Measurements from ENCODE around the gene MAPK8.

MAPK8 gene

GRCh38 chr10:48353246-48353645, 46.8 kb downstream of the MAPK8 start:
- H3K36me3 ChIP-seq (ENCODE audit: control insufficient read depth, insufficient read depth, low read length), result no peaks in the 10 kb centered on the region
- no peaks in the 10 kb centered on the region for H3K27me3 ChIP-seq (replicated peaks; ENCODE audit: control insufficient read depth, insufficient read depth, low read length)
- no peak for DNase-seq (ENCODE audit: extremely low read depth, insufficient read length)
- no peak overlapping the region for H3K4me3 ChIP-seq (replicated peaks; ENCODE audit: low read depth, low read length)
- no peak for TF ChIP-seq CTCF (IDR thresholded peaks at IDR 0.05; ENCODE audit: insufficient read depth, low read length, poor library complexity, severe bottlenecking)

DNA sequence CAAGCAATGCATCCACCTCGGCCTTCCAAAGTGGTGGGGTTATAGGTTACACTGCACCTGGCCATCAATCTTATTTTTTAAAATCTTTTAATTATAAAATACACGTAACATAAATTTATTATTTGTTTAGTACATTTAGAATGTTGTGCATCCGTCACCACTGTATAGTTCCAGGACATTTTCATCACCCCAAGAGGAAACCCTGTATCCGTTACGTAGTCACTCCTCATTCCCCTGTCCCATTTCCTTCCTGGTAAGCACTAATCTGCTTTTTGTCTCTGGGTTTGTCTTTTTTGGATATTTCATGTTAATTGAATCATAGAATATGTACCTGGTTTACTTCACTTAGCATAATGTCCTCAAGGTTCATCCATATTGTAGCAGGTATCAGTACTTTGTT, 51.2 kb downstream of the MAPK8 start:
- H3K27me3 ChIP-seq (replicated peaks; ENCODE audit: control insufficient read depth, insufficient read depth, low read length), result no peaks in the 10 kb centered on the region
- no peak for DNase-seq (ENCODE audit: extremely low read depth, insufficient read length)
- no peaks in the 10 kb centered on the region for H3K36me3 ChIP-seq (ENCODE audit: control insufficient read depth, insufficient read depth, low read length)
- TF ChIP-seq CTCF (IDR thresholded peaks at IDR 0.05; ENCODE audit: insufficient read depth, low read length, poor library complexity, severe bottlenecking), result no peak
- H3K4me3 ChIP-seq (replicated peaks; ENCODE audit: low read depth, low read length), result no peak overlapping the region

DNA sequence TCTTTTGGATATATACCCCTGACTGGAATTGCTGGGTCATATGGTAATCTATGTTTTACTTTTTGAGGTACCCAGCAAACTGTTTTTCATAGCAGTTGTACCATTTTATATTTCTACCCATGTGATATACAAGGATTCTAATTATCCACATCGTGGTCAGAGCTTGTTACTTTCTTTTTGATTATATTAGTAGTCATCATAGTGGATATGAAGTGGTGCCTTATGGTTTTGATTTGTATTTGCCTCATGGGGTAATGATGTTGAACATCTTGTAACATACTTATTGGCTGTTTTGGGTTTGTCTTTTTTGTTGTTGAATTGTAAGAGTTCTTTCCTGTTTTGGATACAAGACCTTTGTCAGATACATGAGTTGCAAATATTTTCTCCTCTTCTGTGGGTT, 51.7 kb downstream of the MAPK8 start:
- TF ChIP-seq CTCF (IDR thresholded peaks at IDR 0.05; ENCODE audit: insufficient read depth, low read length, poor library complexity, severe bottlenecking), result no peak
- Histone ChIP-seq H3K4me3 (replicated peaks; ENCODE audit: low read depth, low read length) (no peak overlapping the region), H3K36me3 (ENCODE audit: control insufficient read depth, insufficient read depth, low read length) (no peaks in the 10 kb centered on the region), H3K27me3 (replicated peaks; ENCODE audit: control insufficient read depth, insufficient read depth, low read length) (no peaks in the 10 kb centered on the region)
- DNase-seq (ENCODE audit: extremely low read depth, insufficient read length), result no peak

DNA sequence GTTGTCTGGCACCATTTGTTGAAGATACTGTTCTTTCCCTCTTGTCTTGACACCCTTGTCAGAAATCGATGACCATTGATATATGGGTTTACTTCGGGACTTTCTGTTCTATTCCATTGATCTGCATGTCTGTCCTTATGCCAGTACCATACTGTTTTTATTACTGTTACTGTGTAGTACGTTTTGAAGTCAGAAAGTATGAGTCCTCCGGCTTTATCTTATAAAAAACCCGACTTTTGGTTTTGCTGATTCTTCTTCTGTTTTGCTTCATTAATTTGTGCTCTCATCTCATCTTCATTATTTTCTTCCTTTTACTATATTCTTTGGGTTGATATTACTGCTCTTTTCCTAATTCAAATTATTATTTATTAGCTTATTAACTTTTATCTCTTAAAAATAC, 52.4 kb downstream of the MAPK8 start:
- Histone ChIP-seq H3K36me3 (ENCODE audit: control insufficient read depth, insufficient read depth, low read length) (no peaks in the 10 kb centered on the region), H3K27me3 (replicated peaks; ENCODE audit: control insufficient read depth, insufficient read depth, low read length) (no peaks in the 10 kb centered on the region), H3K4me3 (replicated peaks; ENCODE audit: low read depth, low read length) (no peak overlapping the region)
- no peak for TF ChIP-seq CTCF (IDR thresholded peaks at IDR 0.05; ENCODE audit: insufficient read depth, low read length, poor library complexity, severe bottlenecking)
- no peak for DNase-seq (ENCODE audit: extremely low read depth, insufficient read length)

GRCh38 chr10:48361176-48361575, 54.7 kb downstream of the MAPK8 start:
- DNase-seq (ENCODE audit: extremely low read depth, insufficient read length), result no peak
- TF ChIP-seq CTCF (IDR thresholded peaks at IDR 0.05; ENCODE audit: insufficient read depth, low read length, poor library complexity, severe bottlenecking), result no peak
- Histone ChIP-seq H3K4me3 (replicated peaks; ENCODE audit: low read depth, low read length) (no peak overlapping the region), H3K36me3 (ENCODE audit: control insufficient read depth, insufficient read depth, low read length) (no peaks in the 10 kb centered on the region), H3K27me3 (replicated peaks; ENCODE audit: control insufficient read depth, insufficient read depth, low read length) (no peaks in the 10 kb centered on the region)

DNA sequence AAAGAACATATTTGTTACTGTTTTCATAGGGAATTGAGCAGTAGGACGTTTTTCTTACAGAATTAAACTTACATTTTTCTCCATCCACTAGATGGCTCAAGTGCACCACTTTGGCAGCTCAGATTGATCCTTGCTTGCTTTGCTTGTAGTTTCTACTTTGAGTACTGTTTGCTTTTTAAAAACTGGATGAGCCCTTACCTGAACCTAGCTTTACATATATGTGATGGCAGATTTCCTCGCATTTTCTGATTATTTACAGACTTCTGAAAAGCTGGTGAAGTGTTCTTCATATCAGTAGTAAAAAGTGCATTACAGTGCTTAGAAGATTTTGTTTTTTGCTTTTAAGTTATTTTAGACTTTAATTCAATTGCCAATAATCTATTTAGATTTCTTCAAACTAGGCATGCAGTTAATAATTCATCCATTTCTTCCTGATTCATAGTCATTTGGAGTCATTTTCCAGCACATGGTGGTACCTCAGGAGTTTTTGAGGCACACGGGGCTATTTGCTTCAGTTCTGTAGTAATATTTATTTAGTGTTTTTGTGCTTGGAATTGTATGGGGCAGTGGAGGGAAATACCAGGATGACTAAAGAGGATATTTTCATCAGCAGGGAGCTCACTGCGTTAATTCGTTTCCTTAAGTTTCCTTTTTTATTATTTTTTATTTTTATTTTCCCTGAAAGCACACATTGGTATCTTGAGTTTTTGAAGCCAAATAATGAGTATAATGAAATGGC, 57.3 kb downstream of the MAPK8 start:
- Histone ChIP-seq H3K36me3 (ENCODE audit: control insufficient read depth, insufficient read depth, low read length) (no peaks in the 10 kb centered on the region), H3K4me3 (replicated peaks; ENCODE audit: low read depth, low read length) (no peak overlapping the region), H3K27me3 (replicated peaks; ENCODE audit: control insufficient read depth, insufficient read depth, low read length) (no peaks in the 10 kb centered on the region)
- DNase-seq (ENCODE audit: extremely low read depth, insufficient read length), result peak; percentile 9
- TF ChIP-seq CTCF (IDR thresholded peaks at IDR 0.05; ENCODE audit: insufficient read depth, low read length, poor library complexity, severe bottlenecking), result peak; percentile 65
